IgD-negative memory B cell (primary cell): Measurements from ENCODE around the gene NCAM1. TPM values are rescaled to one million over a fixed set of nuclear protein-coding genes. Genes with fewer than 3 reads are reported as not detected.

Source experiments
- H3K27ac Mint-ChIP-seq, 3 donors: one replicate each; pipeline ENCODE4 v1.8.0; 2020 to 2022; ENCODE audit warnings: mild to moderate bottlenecking in 3 of 3, mixed read lengths in 3 of 3, moderate library complexity in 1 of 3
- H3K27me3 Mint-ChIP-seq: one replicate; pipeline ENCODE4 v1.8.0; 2021; ENCODE audit warnings: mixed read lengths
- H3K36me3 Mint-ChIP-seq: one replicate; pipeline ENCODE4 v1.8.0; 2020; ENCODE audit warnings: mild to moderate bottlenecking, mixed read lengths
- H3K4me1 Mint-ChIP-seq, 3 donors: one replicate each; pipeline ENCODE4 v1.8.0; 2020 to 2022; ENCODE audit warnings: mixed read lengths in 3 of 3, mild to moderate bottlenecking in 1 of 3
- H3K4me3 Mint-ChIP-seq, 4 donors: one replicate each; pipeline ENCODE4 v1.8.0; 2020 to 2022; ENCODE audit warnings: mild to moderate bottlenecking in 4 of 4, mixed read lengths in 4 of 4, moderate library complexity in 3 of 4
- H3K9me3 Mint-ChIP-seq, 3 donors: one replicate each; pipeline ENCODE4 v1.8.0; 2020 to 2021; ENCODE audit warnings: mixed read lengths in 3 of 3, mild to moderate bottlenecking in 1 of 3
- polyA plus RNA-seq: library from polyadenylated mRNA; unstranded; fragments of 300-500 nt; fragmentation: Illumina TruSeq; gene quantifications from one replicate; pipeline ENCODE4 v1.2.3, GENCODE V29; 2021

The NCAM1 gene
- polyA plus RNA-seq, 1 donor from 2014 or later: not detected

DNA sequence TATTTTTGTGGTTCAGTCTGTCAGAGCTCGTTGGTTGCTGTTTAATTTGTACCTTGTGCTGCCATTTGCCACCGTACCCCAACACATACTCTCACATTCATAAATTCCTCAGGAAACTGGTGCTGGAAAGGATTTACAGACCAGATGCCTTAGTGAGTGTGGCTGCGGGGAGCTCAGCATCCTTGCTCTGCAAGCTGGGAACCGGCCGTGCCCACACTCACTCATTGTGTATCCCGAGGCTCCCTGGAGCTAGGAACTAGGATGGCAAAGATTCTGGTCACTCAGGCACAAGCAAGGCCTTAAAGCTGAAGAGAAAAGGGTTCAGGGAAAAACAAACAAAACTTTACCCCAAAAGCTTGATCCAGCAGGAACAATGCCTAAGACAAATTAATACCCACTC lies 288.6 kb downstream of the NCAM1 start:
- Mint-ChIP-seq H3K4me3 (no peak overlapping the region), H3K27me3 (peaks cover 14% of the 10 kb centered on the region), H3K27ac (no peak overlapping the region), H3K36me3 (peaks cover 3% of the 10 kb centered on the region), H3K9me3 (no peaks in the 10 kb centered on the region), H3K4me1 (no peaks in the 10 kb centered on the region)

DNA sequence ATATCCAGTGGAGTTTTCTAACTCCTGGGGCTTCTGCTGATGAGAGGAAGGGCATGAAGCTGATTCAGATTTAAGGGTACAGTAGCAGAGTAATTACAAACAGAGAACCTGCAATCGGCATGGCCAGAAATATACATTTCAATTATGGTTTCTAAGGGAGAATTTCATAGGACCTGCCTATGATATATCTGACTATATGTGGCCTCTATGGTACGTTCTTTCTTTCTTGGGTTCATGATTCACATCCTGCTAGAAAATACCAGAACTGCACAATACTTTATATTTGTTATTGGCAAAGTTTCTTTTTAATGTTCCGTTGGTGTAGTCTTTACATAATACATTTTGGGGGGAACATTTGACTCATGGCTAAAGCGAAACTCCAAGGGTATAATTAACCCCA lies 290.1 kb downstream of the NCAM1 start:
- H3K4me3 Mint-ChIP-seq: no peak overlapping the region
- no peaks in the 10 kb centered on the region for H3K4me1 Mint-ChIP-seq
- H3K27me3 Mint-ChIP-seq: peaks cover 14% of the 10 kb centered on the region
- no peaks in the 10 kb centered on the region for H3K9me3 Mint-ChIP-seq
- H3K36me3 Mint-ChIP-seq: no peaks in the 10 kb centered on the region
- H3K27ac Mint-ChIP-seq: no peak overlapping the region

DNA sequence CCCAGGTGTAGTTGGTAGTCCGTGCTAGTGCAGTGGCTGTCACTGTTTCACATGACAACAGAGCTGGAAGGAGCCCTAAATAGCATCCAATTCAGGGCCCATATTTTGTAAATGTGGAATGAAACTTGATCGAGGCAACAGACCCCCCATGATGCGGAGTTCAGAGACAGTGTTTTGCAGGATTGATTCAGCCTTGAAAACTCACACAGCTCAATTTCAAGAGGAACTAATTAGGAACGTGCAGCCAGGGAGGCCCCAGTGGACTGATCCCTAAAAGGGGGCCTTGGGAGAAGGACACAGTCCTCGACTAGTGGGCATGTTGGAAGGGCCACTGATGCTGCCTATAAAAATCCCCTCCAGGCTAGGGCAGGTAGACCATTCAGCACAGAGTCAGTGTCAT lies 292.2 kb downstream of the NCAM1 start:
- Mint-ChIP-seq H3K27me3 (peaks cover 14% of the 10 kb centered on the region), H3K4me3 (no peak overlapping the region), H3K27ac (no peak overlapping the region), H3K36me3 (no peaks in the 10 kb centered on the region), H3K4me1 (no peaks in the 10 kb centered on the region), H3K9me3 (no peaks in the 10 kb centered on the region)

DNA sequence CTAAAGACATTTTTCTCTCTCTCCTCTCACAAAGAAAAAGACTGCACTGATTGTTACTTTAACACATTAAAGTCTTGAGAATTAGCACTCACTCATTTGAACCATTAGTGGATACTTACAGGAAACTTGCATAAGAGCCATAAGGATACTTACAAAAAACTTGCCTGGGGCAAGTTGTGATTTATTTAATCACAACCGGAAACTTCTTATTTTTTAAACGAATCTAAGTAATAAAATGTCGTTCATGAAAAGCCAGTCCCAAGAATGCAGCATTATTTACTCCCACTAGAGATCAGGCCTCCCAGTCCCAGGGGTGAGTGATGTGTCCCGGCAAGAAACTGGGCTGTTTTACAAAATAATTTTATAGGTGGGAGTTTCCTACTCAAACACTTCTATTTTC lies 293.9 kb downstream of the NCAM1 start:
- Mint-ChIP-seq H3K27ac (no peak overlapping the region), H3K4me3 (no peak overlapping the region), H3K4me1 (no peaks in the 10 kb centered on the region)

DNA sequence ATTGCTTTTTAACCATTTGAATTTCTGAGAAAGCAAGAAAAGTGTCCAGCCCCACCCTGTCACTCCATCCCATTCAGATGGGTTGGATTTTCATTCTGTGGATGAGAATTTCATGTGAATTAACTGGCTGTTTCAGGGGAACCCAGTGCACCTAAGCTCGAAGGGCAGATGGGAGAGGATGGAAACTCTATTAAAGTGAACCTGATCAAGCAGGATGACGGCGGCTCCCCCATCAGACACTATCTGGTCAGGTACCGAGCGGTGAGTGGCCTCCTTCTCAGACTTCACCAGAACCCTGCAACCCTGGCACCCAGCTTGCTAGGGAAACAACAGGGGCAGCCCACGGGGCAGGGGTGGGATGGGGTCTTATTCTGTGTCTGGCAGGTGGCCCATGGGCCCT lies 294.5 kb downstream of the NCAM1 start:
- Mint-ChIP-seq H3K4me3 (no peak overlapping the region), H3K9me3 (no peaks in the 10 kb centered on the region)

More for the DNA sequence above, 293.9 kb downstream of the NCAM1 start:
- H3K27me3 Mint-ChIP-seq: peaks cover 12% of the 10 kb centered on the region
- H3K9me3 Mint-ChIP-seq: no peaks in the 10 kb centered on the region
- no peaks in the 10 kb centered on the region for H3K36me3 Mint-ChIP-seq

DNA sequence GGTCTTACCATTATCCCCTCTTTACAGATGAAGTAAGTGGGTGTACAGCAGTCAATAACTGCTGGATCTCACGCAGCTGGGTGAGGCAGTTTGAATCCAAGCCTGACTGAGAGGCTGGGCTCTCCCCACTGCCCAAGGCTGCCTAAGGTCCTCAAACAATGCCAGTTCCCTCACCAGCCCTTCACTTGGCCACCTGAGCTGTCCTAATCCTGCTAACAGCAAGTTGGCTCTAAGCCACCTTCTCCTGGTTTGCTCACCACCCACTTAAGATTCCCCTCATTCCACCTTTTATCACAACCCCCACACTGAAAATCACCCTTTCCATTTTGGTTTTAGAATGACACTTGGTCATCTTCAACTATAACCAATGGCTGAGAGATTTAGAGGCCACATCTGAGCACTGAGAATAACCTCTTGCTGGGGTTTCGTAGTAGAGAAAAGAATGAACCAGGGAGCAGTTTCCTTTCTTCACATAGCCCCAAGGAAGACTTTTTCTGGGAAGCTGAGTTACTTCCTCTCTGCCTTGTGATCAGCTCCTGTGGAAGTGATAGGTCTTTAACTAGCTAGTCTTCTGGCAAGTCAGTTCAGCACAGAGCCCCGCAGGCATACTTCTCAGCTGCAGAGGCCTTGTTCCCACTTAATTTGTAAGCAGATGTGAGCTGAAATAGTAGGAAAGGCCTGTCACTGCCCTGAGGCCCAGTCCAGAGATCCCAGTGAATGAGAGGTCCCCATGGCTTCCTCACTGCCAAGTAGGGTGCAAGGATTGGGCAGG lies 295.4 kb downstream of the NCAM1 start:
- Mint-ChIP-seq H3K9me3 (no peaks in the 10 kb centered on the region), H3K27ac (no peak overlapping the region), H3K4me3 (no peak overlapping the region), H3K4me1 (no peaks in the 10 kb centered on the region), H3K27me3 (peaks cover 15% of the 10 kb centered on the region), H3K36me3 (no peaks in the 10 kb centered on the region)

More for the DNA sequence above, 294.5 kb downstream of the NCAM1 start:
- no peak overlapping the region for H3K27ac Mint-ChIP-seq
- H3K27me3 Mint-ChIP-seq: peaks cover 14% of the 10 kb centered on the region
- no peaks in the 10 kb centered on the region for H3K4me1 Mint-ChIP-seq
- H3K36me3 Mint-ChIP-seq: no peaks in the 10 kb centered on the region

DNA sequence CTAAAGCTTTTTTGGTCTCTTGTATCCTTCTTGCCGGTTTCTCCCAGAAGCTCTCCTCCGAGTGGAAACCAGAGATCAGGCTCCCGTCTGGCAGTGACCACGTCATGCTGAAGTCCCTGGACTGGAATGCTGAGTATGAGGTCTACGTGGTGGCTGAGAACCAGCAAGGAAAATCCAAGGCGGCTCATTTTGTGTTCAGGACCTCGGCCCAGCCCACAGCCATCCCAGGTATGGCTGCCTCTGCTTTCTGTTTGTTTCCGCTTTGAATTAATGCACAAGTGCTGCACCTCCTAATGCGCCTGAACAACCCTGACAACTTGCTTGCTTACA lies 298.8 kb downstream of the NCAM1 start:
- H3K9me3 Mint-ChIP-seq: no peaks in the 10 kb centered on the region
- peak overlapping the region in 1 of 3 donors; percentile 29 for H3K27ac Mint-ChIP-seq
- H3K4me1 Mint-ChIP-seq: peaks cover 0 to 8% (median 0%) of the 10 kb centered on the region in 3 donors
- no peak overlapping the region for H3K4me3 Mint-ChIP-seq
- peaks cover 5% of the 10 kb centered on the region for H3K27me3 Mint-ChIP-seq
- no peaks in the 10 kb centered on the region for H3K36me3 Mint-ChIP-seq

DNA sequence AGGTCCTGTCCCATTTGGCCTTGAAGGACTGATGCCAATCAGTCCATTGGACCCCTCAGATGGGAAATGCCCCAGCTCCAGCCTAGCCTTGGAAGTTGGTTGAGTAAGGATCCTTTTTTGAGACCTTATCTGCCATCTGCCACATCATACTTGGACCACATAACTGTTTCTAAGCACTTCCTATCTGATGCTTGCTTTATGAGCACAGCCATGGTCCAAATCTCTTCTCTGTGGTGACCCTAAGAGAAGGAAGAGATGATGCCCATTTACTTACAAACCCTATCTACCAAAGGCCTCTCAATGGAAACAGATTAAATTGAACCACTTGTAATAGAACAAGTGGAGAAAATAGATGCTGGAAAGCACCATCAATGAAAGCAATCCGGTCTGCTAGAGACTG lies 299.3 kb downstream of the NCAM1 start:
- no peaks in the 10 kb centered on the region for H3K9me3 Mint-ChIP-seq
- no peak overlapping the region for H3K27ac Mint-ChIP-seq
- peaks cover 0 to 8% (median 0%) of the 10 kb centered on the region in 3 donors for H3K4me1 Mint-ChIP-seq
- no peaks in the 10 kb centered on the region for H3K36me3 Mint-ChIP-seq
- no peak overlapping the region for H3K4me3 Mint-ChIP-seq
- H3K27me3 Mint-ChIP-seq: peaks cover 5% of the 10 kb centered on the region

DNA sequence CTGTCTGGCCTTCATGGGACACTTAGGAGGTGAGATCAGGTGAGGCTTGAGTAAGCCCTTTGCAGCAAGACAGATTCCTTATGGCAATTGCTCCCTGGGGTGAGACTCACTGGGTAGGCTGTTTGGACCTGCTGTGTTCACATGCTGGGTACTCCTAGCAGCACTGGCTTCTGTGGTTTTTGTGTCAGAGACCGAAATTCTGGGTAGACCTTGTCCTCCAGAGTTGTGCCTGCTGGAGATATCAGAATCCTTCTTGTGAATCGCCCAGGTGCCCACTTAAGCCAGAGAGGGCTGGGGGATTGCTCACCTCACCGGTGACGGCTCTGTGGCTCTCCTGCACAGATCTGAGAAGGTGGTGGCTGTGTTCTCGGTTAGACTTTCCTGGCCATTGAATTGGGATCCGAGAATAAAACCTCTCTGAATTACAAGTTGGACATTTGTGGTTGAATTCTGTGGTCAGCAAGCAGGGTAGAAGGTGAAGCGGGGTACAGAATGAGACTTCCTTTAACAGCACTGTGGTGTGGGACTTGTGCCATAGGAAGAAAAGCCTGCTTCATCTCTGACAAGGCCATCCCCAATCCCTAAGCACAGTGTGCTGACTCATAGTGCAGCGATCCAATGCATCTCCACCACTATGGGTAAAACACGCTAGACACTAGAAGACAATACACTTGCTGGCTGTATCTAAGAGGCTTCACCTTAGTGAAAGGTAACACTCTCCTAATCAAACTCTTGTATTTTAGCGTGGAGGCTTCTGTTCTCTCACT lies 300.7 kb downstream of the NCAM1 start:
- Mint-ChIP-seq H3K4me3 (no peak overlapping the region), H3K36me3 (no peaks in the 10 kb centered on the region), H3K27me3 (peaks cover 7% of the 10 kb centered on the region), H3K27ac (peak overlapping the region in 1 of 3 donors; percentile 60), H3K4me1 (peaks cover 0 to 8% (median 0%) of the 10 kb centered on the region in 3 donors), H3K9me3 (no peaks in the 10 kb centered on the region)

DNA sequence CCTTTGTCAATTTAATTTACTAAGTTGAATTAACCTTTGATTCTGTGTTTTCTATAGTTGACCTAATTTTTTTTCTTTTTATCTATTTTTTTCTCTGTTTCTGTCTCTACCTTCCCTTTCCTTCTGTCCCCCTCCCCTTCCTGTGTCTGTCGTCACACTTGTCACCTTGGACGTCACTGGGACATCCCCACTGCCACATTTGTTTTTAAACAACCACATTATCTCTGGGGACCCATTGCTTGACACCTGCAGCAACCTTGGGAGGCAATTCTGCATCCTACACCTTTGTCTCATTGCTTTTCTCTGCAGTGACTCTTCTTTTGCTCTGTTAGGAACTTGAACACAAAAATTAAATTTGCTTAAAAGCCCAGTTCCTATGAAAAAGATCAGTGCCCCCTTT lies 301.4 kb downstream of the NCAM1 start:
- no peaks in the 10 kb centered on the region for H3K9me3 Mint-ChIP-seq
- H3K36me3 Mint-ChIP-seq: no peaks in the 10 kb centered on the region
- peaks cover 7% of the 10 kb centered on the region for H3K27me3 Mint-ChIP-seq
- H3K4me3 Mint-ChIP-seq: no peak overlapping the region
- peaks cover 0 to 8% (median 0%) of the 10 kb centered on the region in 3 donors for H3K4me1 Mint-ChIP-seq
- peak overlapping the region in 2 of 3 donors; percentile 49 to 60 for H3K27ac Mint-ChIP-seq

DNA sequence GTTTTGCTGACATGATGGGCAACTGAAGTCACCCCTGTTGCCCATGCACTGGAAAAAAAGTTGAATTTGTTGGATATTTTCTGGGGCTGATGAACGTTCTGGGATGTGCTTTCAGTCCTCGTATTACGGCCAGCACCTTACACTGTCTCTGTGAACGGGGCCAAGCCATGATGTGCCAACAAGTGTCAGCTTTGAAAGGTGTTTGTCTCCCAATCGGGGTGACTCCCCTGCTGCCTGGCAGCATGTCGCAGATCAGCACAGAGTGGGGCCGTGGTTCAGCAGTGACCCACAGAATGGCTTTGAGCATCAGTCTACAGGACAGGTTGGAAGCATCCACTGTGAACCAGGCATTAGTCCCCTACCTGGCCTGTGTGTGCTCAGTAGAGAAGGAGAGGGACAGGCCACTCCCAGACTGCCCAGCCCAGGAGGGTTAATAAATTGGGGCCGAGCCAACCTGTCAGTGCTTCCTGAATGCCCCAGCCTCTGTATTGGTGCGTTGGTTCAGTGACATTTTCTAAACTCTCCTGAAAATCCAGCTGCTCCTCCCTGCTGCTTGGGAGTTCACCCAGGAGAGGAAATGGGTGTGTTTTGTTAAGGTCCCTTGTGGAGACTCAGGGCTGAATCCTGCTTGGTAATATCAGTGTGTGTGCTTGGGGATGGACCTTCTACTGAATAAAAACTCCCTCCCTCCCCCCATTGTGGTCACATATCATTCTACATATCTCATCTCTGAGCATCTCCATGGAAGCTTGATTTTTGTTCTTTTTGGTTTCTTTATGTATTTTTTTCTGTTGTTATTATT lies 302.4 kb downstream of the NCAM1 start:
- Mint-ChIP-seq H3K4me3 (peak overlapping the region in 1 of 4 donors; percentile 70), H3K27ac (no peak overlapping the region), H3K27me3 (peaks cover 7% of the 10 kb centered on the region), H3K4me1 (peaks cover 0 to 8% (median 0%) of the 10 kb centered on the region in 3 donors), H3K36me3 (no peaks in the 10 kb centered on the region), H3K9me3 (no peaks in the 10 kb centered on the region)

DNA sequence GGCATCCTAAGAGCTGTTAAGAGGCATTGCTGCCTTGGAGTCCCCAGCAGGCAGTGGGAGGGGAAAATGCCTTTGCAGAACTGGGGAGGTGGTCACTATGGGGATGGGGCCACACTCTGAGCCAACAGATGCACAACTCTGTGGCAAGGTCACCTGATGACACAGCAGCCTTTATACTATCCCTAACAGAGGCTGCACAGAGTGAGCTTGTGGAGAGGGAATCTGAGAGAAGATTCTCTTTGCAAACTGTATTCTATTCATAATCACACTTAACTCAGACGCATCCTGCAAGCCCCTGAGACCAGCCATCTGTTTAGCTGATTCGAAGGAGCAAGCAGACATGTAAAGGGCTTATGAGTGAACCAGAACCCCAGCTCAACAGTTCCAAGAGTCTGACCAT lies 304.1 kb downstream of the NCAM1 start:
- Mint-ChIP-seq H3K4me3 (no peak overlapping the region), H3K4me1 (peaks cover 0 to 8% (median 0%) of the 10 kb centered on the region in 3 donors), H3K27me3 (peaks cover 13% of the 10 kb centered on the region), H3K36me3 (no peaks in the 10 kb centered on the region), H3K27ac (no peak overlapping the region), H3K9me3 (no peaks in the 10 kb centered on the region)

DNA sequence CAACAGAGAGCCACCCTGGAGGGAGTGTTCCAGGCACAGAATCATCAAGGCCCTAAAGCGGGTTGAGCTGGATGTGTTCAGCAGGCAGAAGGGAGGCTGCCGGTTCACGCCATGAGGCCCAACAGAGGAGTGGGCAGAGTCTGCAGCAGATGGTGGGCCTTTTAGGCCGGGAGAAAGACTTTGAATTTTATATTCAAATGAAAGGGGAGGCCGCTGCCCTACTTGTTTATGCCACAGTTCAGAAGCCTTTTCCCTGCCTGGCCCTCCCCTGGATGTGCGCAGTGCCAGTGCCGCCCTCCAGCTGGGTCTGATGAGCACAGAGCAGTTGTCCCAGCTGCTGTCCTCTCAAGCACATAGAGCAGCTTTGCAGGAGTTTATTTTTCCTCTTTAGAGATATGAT lies 306.3 kb downstream of the NCAM1 start:
- Mint-ChIP-seq H3K4me3 (no peak overlapping the region), H3K9me3 (no peaks in the 10 kb centered on the region), H3K27me3 (peaks cover 12% of the 10 kb centered on the region), H3K27ac (no peak overlapping the region), H3K36me3 (no peaks in the 10 kb centered on the region), H3K4me1 (peaks cover 0 to 5% (median 0%) of the 10 kb centered on the region in 3 donors)

DNA sequence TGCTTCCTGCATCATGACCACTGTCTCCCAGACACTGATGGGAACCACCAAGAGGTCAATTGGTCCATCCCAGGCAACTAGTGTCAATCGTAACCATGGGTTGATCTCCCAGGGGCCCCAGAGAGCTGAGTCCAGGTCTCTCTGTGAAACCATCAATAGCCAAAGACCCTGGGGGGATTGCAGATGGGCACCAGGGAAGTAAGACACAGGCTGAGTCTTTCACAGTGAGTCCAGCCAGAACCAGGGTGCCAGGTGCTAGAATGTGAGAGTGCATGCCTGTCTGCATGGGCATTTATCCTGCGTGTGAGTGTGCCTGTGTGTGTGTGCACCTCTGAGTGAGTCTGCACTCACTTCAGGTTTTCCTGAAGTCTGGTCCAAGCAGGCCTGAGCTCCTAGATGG lies 307.9 kb downstream of the NCAM1 start:
- no peaks in the 10 kb centered on the region for H3K9me3 Mint-ChIP-seq
- H3K27ac Mint-ChIP-seq: no peak overlapping the region
- no peaks in the 10 kb centered on the region for H3K36me3 Mint-ChIP-seq
- peaks cover 10% of the 10 kb centered on the region for H3K27me3 Mint-ChIP-seq
- no peaks in the 10 kb centered on the region for H3K4me1 Mint-ChIP-seq
- H3K4me3 Mint-ChIP-seq: no peak overlapping the region

DNA sequence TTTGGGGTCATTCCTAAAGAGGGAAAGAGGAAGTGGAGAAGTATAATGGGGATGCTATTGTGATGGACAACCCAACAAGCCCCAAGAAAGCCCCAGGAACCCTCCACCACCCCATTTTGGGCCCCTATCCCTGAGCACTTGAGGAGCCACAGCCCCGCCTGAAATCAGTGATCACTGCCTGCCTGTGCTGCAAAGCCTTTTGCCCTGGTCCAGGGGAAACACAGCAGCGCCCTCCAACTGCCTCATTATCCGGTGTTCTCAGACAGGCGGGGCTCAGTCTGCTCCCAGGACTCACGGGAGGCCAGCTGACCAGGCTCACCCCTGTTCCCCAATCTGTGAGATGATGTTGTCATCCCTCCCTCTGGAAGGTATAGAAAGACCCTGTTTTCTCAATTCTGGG lies 308.4 kb downstream of the NCAM1 start:
- H3K27ac Mint-ChIP-seq: peak overlapping the region in 1 of 3 donors; percentile 76
- no peaks in the 10 kb centered on the region for H3K36me3 Mint-ChIP-seq
- H3K4me1 Mint-ChIP-seq: no peaks in the 10 kb centered on the region
- H3K27me3 Mint-ChIP-seq: peaks cover 10% of the 10 kb centered on the region
- H3K9me3 Mint-ChIP-seq: no peaks in the 10 kb centered on the region
- no peak overlapping the region for H3K4me3 Mint-ChIP-seq
